Ureter (tissue), 1 donor: Measurements from ENCODE around the gene TRDN. TPM values are rescaled to one million over a fixed set of nuclear protein-coding genes. Genes with fewer than 3 reads are reported as not detected.
"Not testable (repeated sequence)": the region's sequence is repeated elsewhere in the genome, so short reads cannot be mapped to it uniquely, and the experiment has no call there.

Source experiments
- DNase-seq: peaks from one replicate; pipeline ENCODE4 v3.0.0-alpha.2; 2020; ENCODE audit warnings: low spot score
- total RNA-seq: library from RNA; stranded (reverse); gene quantifications from one replicate; pipeline ENCODE4 v1.2.4, GENCODE V29; 2023
- donor health status: DM: yes; HTN: yes; CAD: no.

The TRDN gene
- total RNA-seq, 1 donor from 2014 or later, result 0.44 TPM

GRCh38 chr6:123562264-123562663 lies 74.5 kb downstream of the TRDN start:
- no peak for DNase-seq

DNA sequence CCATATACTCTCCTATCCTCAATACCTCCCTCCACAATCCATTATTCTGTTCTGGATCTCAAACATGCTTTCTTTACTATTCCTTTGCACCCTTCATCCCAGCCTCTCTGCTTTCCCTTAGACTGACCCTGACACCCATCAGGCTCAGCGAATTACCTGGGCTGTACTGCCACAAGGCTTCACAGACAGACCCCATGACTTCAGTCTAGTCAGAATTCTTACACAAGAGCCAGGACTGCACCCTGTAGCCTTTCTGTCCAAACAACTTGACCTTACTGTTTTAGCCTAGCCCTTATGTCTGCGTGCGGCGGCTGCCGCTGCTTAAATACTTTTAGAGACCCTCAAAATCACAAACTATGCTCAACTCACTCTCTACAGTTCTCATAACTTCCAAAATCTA lies 76.9 kb downstream of the TRDN start:
- not testable (repeated sequence) for DNase-seq

DNA sequence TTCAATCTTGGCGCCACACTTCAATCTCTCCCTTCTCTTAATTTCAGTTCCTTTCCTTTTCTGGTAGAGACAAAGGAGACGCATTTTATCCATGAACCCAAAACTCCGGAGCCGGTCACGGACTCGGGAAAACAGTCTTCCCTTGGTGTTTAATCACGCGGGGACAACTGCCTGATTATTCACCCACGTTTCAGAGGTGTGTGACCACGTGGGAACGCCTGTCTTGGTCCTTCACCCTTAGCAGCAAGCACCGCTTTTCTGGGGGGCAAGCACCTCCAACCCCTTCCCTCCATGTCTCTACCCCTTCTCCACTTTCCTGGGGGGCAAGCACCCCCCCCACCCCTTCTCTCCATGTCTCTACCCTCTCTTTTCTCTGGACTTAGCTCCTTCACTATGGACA lies 79.3 kb downstream of the TRDN start:
- not testable (repeated sequence) for DNase-seq

- DNase-seq, result no peak
These were observed 84.6 kb downstream of the TRDN start for GRCh38 chr6:123551939-123552707.

GRCh38 chr6:123550052-123550617 lies 86.6 kb downstream of the TRDN start:
- DNase-seq, result no peak

- no peak for DNase-seq
These were observed 87.3 kb downstream of the TRDN start for GRCh38 chr6:123549476-123549875.

DNA sequence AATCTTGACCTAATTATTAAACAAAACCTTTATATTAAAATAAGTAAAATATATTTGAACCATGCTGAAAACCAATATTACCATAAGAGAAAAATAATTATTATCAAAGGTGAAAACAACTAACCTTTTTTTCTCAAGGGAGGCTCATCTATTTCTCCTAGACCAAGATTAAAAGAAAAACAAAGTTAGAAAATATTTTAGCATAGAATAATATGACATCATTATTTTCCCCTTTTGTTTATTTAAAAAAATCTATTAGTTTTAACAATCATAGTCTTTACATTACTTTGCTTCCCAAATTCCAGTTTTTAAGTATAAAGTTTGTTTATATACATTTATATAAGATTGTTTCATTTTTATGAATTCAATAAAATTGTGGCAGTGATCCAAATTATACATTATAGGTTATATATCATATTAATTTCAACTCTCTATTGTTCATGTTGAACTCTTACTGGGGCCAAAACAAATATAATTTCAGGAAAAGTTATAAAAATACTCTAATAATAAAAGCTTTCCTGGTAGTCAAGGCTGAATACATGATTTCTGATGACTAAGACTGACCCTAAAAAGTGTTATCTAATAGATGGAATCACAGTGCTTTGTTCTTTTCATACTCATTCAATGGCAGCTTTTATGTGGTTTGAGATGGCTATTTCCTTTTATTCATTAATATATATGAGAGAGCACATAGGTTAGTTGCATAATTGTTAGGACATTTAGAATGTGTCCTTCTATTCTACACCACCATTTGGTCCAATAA lies 89.4 kb downstream of the TRDN start:
- DNase-seq, result no peak

GRCh38 chr6:123546537-123546936 lies 90.2 kb downstream of the TRDN start:
- no peak for DNase-seq

GRCh38 chr6:123541462-123541861 lies 95.3 kb downstream of the TRDN start:
- DNase-seq, result no peak

DNA sequence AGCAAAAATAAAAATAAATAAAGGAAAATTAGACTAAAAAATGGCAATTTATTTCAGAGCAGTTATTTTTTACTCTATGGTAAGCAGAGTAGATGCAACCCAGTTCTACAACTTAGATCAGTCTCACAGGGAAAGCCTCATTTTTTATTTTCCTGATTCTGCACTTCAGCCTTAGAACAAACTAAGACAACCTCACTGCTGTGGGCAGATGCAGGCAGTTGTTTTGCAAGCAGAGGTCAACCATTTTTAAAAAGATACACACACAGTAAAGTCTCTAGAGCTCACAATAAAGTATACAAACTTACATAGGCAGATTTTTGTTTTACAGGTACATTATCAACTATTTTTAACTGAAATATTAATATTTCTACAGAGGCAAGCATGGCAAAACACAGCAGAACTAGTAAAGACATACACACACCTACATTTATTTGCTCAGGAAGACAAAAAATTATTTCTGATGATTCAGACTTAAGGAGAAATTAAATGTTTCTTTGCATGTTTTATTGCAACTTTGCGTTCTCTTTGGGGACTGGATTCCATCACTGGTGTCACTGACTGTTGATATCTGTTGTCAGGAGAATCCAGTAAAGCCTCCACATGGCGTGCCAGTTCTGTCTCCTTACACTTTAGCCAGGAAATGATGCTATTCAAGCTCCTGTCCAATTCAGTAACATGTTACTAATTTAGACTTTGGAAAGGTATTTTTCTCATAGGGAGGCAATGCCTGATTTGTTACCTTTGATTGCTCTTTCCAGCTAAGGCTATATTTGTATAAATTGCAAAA lies 102.7 kb downstream of the TRDN start:
- DNase-seq, result no peak

GRCh38 chr6:123529843-123530242 lies 106.9 kb downstream of the TRDN start:
- no peak for DNase-seq

DNA sequence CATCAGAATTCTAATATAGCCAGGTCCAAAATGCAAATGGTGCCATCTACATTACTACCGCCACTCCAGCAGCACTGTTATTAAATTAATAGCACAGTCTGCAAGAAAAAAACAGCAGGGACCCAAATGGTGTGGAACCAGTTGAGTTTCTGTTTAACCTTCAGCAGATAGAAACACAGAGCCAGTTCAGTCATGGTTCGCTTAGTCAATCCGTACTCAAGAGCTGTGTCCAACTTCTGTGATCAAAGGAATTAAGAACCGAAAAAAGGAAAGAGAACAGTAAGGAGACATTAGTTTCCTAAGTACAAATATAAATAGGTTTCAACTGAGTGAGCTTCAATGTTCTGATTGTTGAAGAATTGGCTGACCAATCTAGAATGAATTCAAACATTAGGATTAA lies 107.7 kb downstream of the TRDN start:
- no peak for DNase-seq

DNA sequence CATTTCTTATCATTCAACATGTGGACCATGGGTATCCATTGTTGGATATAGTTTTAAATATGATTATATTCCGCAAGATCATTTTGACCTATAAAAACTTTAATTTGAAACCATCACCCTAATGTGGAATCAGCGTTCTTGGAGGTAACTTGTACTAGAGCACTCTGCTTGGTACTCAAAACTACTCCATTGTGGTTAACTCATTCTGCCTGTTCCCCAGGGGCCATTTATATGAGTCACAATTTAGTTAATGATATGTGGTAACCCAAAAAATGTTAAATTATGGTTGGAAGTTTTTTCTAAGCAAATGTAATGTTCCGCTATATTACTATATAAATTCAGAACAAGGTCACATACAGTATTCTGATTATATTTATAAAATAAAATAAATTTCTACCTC lies 109.3 kb downstream of the TRDN start:
- no peak for DNase-seq

- DNase-seq, result no peak
These were observed 110.6 kb downstream of the TRDN start for GRCh38 chr6:123526128-123526527.

GRCh38 chr6:123524781-123525180 lies 112.0 kb downstream of the TRDN start:
- DNase-seq, result no peak

DNA sequence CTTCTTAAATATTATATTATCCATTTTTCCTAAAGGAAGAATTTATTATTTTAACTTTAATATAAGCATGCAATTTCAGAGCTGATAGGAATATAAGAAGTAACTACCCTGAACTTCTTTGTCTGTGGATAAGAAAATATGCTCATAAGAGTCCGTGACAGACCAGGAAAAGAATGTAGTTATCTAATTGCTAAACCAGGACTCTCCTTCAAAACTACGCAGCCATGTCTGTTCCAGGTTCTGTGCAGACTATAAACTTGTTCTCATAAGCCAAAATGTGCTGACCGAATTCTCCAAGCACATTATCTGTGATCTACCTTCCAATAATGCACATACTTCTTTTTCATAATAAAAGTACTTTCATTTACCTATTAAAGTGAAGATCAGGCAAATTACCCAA lies 116.5 kb downstream of the TRDN start:
- DNase-seq, result no peak

DNA sequence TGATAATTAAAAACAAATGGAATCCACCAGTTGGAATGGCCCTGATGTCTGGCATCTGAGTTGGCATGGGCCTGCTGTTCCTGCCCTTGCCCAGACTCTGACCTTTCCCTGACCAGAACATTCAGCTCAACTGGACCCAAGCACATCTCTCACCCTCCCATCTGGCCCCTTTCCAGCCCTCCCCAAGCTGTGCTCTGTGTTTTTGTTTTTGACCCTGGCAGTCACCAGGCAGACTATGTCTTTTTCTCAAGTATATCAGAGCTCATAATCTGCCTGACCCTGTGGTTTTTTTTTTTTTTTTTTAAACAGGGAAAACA lies 117.6 kb downstream of the TRDN start:
- peak; percentile 44 for DNase-seq

- no peak for DNase-seq
These were observed 118.1 kb downstream of the TRDN start for GRCh38 chr6:123518441-123519188.

DNA sequence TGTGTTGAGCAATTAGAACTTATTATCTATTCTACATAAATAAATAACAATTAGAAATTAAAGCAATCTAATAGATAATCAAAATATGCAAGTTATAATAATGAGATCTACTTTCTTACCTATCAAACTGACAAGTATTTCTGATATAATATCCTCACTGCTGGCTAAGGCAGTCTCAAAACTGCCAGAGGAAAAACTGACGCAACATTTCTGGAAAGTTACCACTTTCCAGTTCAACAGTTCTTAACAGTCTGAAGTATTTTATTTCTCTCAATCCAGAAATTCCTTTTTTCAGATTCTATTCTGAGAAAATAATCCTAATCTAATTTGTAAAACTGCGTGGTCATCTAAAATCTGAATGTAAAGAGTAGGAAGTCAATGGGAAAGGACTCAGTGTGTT lies 121.0 kb downstream of the TRDN start:
- no peak for DNase-seq

- DNase-seq, result no peak
These were observed 127.6 kb downstream of the TRDN start for GRCh38 chr6:123509112-123509511.

- DNase-seq, result no peak
These were observed 128.5 kb downstream of the TRDN start for GRCh38 chr6:123508290-123508689.

- DNase-seq, result no peak
These were observed 129.2 kb downstream of the TRDN start for GRCh38 chr6:123507582-123507981.
